Natural killer cell (primary cell): ENCODE results near the gene FUT3. TPM values are rescaled to one million over a fixed set of nuclear protein-coding genes. Genes with fewer than 3 reads are reported as not detected.
A peak's percentile ranks its signal among the peaks of the same experiment; 100 is the strongest.

ENCODE experiments used
- ATAC-seq, 3 donors: fragments of 150-1000 bp in 2 of 3; fragments of 200-7000 bp in 1 of 3; cut with Tn5 transposase; 1 replicate in 1 of 3; 2 replicates in 2 of 3; pipeline ENCODE4 v1.10.0; 2021; ENCODE audit warnings: mild to moderate bottlenecking in 2 of 3, moderate library complexity in 2 of 3
- DNase-seq, 2 donors: peaks; one replicate each; pipeline versions ENCODE4 v3.0.0 to v3.0.0-alpha.2; 2013 to 2021; ENCODE audit warnings: mixed read lengths in 1 of 2
- H3K27ac ChIP-seq: one replicate; pipeline ENCODE4 v1.5.1; 2013; ENCODE audit warnings: mild to moderate bottlenecking, low read length
- H3K27me3 ChIP-seq: one replicate; pipeline ENCODE4 v1.6.1; 2013; ENCODE audit warnings: low read length; ENCODE audit not compliant: control insufficient read depth, insufficient read depth
- H3K36me3 ChIP-seq: one replicate; pipeline ENCODE4 v1.6.1; 2013; ENCODE audit warnings: low read length; ENCODE audit not compliant: control insufficient read depth, insufficient read depth
- H3K4me1 ChIP-seq: one replicate; pipeline ENCODE4 v1.6.1; 2013; ENCODE audit warnings: low read length; ENCODE audit not compliant: control insufficient read depth, insufficient read depth
- H3K4me3 ChIP-seq: one replicate; pipeline ENCODE4 v1.5.1; 2013; ENCODE audit warnings: low read length
- H3K9me3 ChIP-seq: one replicate; pipeline ENCODE4 v1.6.1; 2013; ENCODE audit warnings: low read length; ENCODE audit not compliant: control insufficient read depth, insufficient read depth
- H3K27ac Mint-ChIP-seq, 2 donors: one replicate each; pipeline ENCODE4 v1.8.0; 2022; ENCODE audit warnings: mild to moderate bottlenecking in 2 of 2, mixed read lengths in 2 of 2, moderate library complexity in 1 of 2
- H3K27me3 Mint-ChIP-seq, 2 donors: one replicate each; pipeline ENCODE4 v1.8.0; 2022; ENCODE audit warnings: low read depth in 2 of 2, mixed read lengths in 2 of 2
- H3K36me3 Mint-ChIP-seq: one replicate; pipeline ENCODE4 v1.8.0; 2022; ENCODE audit warnings: mixed read lengths
- H3K4me1 Mint-ChIP-seq, 2 donors: one replicate each; pipeline ENCODE4 v1.8.0; 2022; ENCODE audit warnings: mixed read lengths in 2 of 2
- H3K4me3 Mint-ChIP-seq: one replicate; pipeline ENCODE4 v1.8.0; 2022; ENCODE audit warnings: mild to moderate bottlenecking, moderate library complexity, mixed read lengths
- H3K9me3 Mint-ChIP-seq, 2 donors: one replicate each; pipeline ENCODE4 v1.8.0; 2022; ENCODE audit warnings: mixed read lengths in 2 of 2
- WGBS: methylation state at CpG from one replicate; pipeline ENCODE4 v1.1.7; 2013; ENCODE audit warnings: missing lambda C conversion rate; ENCODE audit not compliant: insufficient coverage; 5-methylcytosine and 5-hydroxymethylcytosine counted together
- intact Hi-C: fragments of 100-400 bp; cut with micrococcal nuclease; formaldehyde crosslinking; loops from one replicate; pipeline ENCODE4 v1.14.2; 2022
- total RNA-seq, 4 donors: library from RNA; stranded (reverse); fragments of 120-200 nt in 1 of 4; gene quantifications; one replicate each; pipeline versions ENCODE4 v1.2.3 to v1.2.4, GENCODE V29; 2013 to 2022
- TF ChIP-seq, protein P1 (sequence below): fragments of 200-600 bp; IDR thresholded peaks from one replicate; pipeline ENCODE4 v1.8.0; 2022; ENCODE audit warnings: antibody characterized with exemption

The FUT3 gene
- total RNA-seq, 3 donors from 2014 or later (not counting 1 experiment from before 2014, with no cell fraction given): not detected

DNA sequence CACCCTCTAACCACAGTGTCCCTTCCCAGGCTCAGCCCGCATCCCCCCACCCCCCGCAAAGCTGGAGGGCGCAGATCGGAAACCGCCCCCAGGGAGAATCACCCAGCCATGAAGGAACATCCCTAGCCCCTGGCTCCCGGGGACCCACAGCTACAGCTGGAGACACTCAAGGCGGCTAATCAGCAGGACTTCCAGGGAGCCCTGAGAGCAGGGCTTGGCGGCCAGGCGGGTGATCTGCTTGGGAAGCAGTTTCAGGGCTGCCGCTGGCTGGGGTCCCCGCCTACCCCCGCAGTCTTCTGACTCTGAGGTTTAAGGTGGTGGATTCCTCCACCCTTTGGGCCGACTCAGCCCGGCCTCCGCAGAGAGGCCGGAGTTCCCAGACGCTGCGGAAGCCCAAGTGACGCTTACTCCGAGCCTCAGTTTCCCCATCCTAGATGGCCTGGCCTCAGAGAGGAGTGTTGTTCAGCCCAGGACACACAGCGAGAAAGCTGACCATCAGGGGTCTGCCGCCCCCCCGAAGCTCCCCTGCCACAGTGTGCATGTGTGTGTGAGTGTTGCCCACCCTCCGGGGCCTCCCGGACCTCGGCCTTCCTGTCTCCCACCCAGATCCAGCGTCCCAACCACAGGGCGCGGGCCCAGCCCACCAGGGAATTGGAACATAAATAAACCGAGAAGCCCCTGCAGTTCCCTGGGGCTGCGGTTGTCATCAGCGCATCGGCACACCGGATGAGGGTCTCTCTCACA lies 21.5 kb downstream of the FUT3 start:
- H3K36me3 Mint-ChIP-seq: no peaks in the 10 kb centered on the region
- Histone ChIP-seq H3K4me1 (peaks cover 26% of the 10 kb centered on the region), H3K4me3 (no peak overlapping the region), H3K27me3 (no peaks in the 10 kb centered on the region), H3K27ac (no peak overlapping the region), H3K9me3 (no peaks in the 10 kb centered on the region), H3K36me3 (no peaks in the 10 kb centered on the region)
- DNase-seq (no peak), ATAC-seq (no peak)
- peak overlapping the region in 1 of 2 donors; percentile 66 for H3K27ac Mint-ChIP-seq
- peak overlapping the region; percentile 52 for H3K4me3 Mint-ChIP-seq
- WGBS: 78% methylated on average over 34 of the region's 34 CpGs
- TF ChIP-seq, protein P1, sequence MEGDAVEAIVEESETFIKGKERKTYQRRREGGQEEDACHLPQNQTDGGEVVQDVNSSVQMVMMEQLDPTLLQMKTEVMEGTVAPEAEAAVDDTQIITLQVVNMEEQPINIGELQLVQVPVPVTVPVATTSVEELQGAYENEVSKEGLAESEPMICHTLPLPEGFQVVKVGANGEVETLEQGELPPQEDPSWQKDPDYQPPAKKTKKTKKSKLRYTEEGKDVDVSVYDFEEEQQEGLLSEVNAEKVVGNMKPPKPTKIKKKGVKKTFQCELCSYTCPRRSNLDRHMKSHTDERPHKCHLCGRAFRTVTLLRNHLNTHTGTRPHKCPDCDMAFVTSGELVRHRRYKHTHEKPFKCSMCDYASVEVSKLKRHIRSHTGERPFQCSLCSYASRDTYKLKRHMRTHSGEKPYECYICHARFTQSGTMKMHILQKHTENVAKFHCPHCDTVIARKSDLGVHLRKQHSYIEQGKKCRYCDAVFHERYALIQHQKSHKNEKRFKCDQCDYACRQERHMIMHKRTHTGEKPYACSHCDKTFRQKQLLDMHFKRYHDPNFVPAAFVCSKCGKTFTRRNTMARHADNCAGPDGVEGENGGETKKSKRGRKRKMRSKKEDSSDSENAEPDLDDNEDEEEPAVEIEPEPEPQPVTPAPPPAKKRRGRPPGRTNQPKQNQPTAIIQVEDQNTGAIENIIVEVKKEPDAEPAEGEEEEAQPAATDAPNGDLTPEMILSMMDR: no peak
- peaks cover 15 to 16% of the 10 kb centered on the region in 2 donors for H3K4me1 Mint-ChIP-seq
- H3K9me3 Mint-ChIP-seq: no peaks in the 10 kb centered on the region
- peaks cover 0 to 8% of the 10 kb centered on the region in 2 donors for H3K27me3 Mint-ChIP-seq
- intact Hi-C loops: no loop called here

DNA sequence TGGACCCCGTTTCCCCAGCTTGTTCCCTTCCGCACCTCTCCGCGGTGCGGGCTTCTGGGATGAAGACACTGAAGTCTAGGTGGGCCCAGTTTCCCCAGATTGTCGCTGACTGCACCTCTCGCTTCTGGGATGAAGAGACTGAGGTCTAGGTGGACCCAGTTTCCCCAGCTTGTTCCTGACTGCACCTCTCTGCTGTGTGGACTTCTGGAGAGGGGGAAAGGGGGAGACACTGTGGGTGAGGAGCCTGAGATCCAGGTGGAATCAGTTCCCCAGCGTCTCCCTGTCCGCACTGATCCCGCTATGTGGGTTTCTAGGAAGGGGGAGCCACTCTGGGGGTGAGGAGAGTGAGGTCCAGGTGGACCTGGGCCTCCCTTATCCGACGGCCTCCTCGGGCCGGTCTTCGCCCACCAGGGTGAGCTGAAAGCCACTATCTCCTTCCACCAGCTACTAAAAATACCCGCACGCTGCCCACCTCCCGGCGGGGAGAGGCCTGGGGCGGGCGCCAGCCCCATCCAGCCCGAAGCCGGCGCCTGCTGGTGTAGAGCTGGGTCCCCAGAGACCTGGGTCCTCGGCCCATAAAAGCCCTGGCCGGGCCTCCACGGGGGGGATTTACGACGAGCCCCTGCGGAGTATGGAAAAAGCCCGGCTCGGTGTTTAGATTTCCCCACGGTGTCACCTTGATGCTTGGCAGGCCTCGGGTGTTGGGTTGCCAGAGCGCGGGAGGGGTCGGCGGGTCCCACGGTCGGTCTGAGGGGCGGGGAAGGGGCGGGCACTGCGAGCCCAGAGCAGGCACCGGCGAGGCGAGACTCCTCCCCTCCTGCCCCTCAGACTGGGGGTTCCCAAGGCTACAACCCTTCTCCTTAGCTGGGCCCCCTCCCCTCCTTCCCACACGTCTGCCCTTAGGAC lies 22.3 kb downstream of the FUT3 start:
- Histone ChIP-seq H3K27me3 (no peaks in the 10 kb centered on the region), H3K9me3 (no peaks in the 10 kb centered on the region), H3K4me3 (peak overlapping the region; percentile 58), H3K36me3 (no peaks in the 10 kb centered on the region), H3K27ac (peak overlapping the region; percentile 78), H3K4me1 (peaks cover 26% of the 10 kb centered on the region)
- 5% methylated on average over 41 of the region's 47 CpGs for WGBS
- Mint-ChIP-seq H3K9me3 (no peaks in the 10 kb centered on the region), H3K27me3 (peaks cover 0 to 8% of the 10 kb centered on the region in 2 donors), H3K27ac (peak overlapping the region; percentile 94 to 99), H3K4me1 (peaks cover 15 to 16% of the 10 kb centered on the region in 2 donors), H3K36me3 (no peaks in the 10 kb centered on the region), H3K4me3 (peak overlapping the region; percentile 98)
- TF ChIP-seq, protein P1: no peak
- DNase-seq: peak in 1 of 2 donors; percentile 39
- intact Hi-C loops: no loop called here
- no peak for ATAC-seq

DNA sequence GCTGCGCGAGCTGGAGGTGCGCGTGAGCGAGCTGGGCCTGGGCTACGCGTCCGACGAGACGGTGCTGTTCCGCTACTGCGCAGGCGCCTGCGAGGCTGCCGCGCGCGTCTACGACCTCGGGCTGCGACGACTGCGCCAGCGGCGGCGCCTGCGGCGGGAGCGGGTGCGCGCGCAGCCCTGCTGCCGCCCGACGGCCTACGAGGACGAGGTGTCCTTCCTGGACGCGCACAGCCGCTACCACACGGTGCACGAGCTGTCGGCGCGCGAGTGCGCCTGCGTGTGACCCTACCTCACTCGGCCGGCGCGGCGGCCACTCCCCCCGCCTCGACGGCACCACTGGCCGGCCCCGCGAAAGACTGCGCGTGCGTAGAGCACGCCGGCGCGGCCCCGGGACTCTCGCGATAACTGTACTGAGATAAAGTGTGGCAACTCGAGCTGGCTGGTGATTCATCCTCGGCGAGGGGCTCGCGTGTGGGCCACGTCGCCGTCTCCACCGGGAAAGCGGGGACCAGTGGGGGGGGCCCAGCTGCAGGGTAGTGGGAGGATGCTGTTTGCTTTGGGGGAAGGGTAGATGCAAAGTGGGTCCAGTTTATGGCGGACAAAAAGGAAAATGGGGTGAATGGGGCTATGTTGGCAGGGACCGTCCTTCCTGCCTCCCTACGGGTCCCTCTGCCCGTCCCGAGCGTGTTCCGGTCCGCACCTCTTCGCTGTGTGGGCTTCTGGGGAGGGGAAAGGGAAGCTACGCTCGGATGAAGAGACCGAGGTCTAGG lies 23.2 kb downstream of the FUT3 start:
- Histone ChIP-seq H3K4me1 (peaks cover 26% of the 10 kb centered on the region), H3K27me3 (no peaks in the 10 kb centered on the region), H3K9me3 (no peaks in the 10 kb centered on the region), H3K36me3 (no peaks in the 10 kb centered on the region), H3K4me3 (peak overlapping the region; percentile 58), H3K27ac (peak overlapping the region; percentile 78)
- Mint-ChIP-seq H3K27ac (peak overlapping the region; percentile 94 to 99), H3K36me3 (no peaks in the 10 kb centered on the region), H3K4me1 (peaks cover 15 to 16% of the 10 kb centered on the region in 2 donors), H3K9me3 (no peaks in the 10 kb centered on the region), H3K27me3 (peaks cover 0 to 8% of the 10 kb centered on the region in 2 donors), H3K4me3 (peak overlapping the region; percentile 98)
- WGBS: under 1% methylated on average over 91 of the region's 91 CpGs
- TF ChIP-seq, protein P1: no peak
- ATAC-seq (peak; percentile 80 to 94 (median 84)), DNase-seq (peak; percentile 95 to 96)
- intact Hi-C loops: no loop called here
